HCT116 (cell line): Measurements from ENCODE around the gene PHLDB3. TPM values are rescaled to one million over a fixed set of nuclear protein-coding genes. Genes with fewer than 3 reads are reported as not detected.

Experiments
- ATAC-seq: fragments of 200-7000 bp; cut with Tn5 transposase; 2 replicates; pipeline ENCODE4 v1.9.1; 2020; ENCODE audit warnings: mild to moderate bottlenecking, moderate library complexity
- BruUV-seq: library from RNA; stranded (reverse); fragments of 400-500 nt; replicated peaks from 2 replicates; lab custom pipeline; 2021; lab: Mats Ljungman, UMichigan
- CTCF ChIA-PET: fragments of 300-600 bp; sonication (Branson Sonifier 250); formaldehyde crosslinking; loops from one replicate; lab custom pipeline; 2021; ENCODE audit warnings: antibody characterized with exemption; lab: Charles Lee
- POLR2A ChIA-PET: fragments of 300-600, 350-600 bp; sonication (Branson Sonifier 250); formaldehyde crosslinking; loops from one replicate; lab custom pipeline; 2021; ENCODE audit warnings: antibody characterized with exemption; lab: Charles Lee
- RAD21 ChIA-PET, 2 experiments: fragments of 300-600 bp; sonication (Branson Sonifier 250); formaldehyde crosslinking; loops; one replicate each; lab custom pipeline; 2023; ENCODE audit warnings: low total read pairs in 2 of 2; ENCODE audit not compliant: uncharacterized antibody in 2 of 2, unreplicated experiment in 2 of 2, low non-redundant PET in 1 of 2; lab: Charles Lee
- DNase-seq: peaks from one replicate; pipeline ENCODE4 v3.0.0-alpha.2; 2010; ENCODE audit warnings: low read depth, low spot score
- H2AFZ ChIP-seq: fragments of 200-600 bp; shearing (Covaris generic), sonication (generic); 2 replicates; pipeline ENCODE4 v1.6.1; 2017; ENCODE audit warnings: low read depth, mixed run types, mixed read lengths, antibody characterized with exemption, low read length; ENCODE audit not compliant: poor library complexity, severe bottlenecking
- H3K27ac ChIP-seq: 2 replicates; pipeline ENCODE4 v1.5.1; 2012; ENCODE audit warnings: low read depth, low read length
- H3K27me3 ChIP-seq: fragments of 200-600 bp; sonication (generic); 2 replicates; pipeline ENCODE4 v1.6.1; 2016; ENCODE audit warnings: mixed run types, low read length, mixed read lengths; ENCODE audit not compliant: insufficient read depth
- H3K36me3 ChIP-seq, 2 experiments: fragments of 200-500 bp in 1 of 2; fragments of 200-600 bp in 1 of 2; sonication (Bioruptor generic) in 1 of 2; sonication (generic) in 1 of 2; 2 replicates each; pipeline versions ENCODE4 v1.5.1 to v1.6.1; 2014 to 2016; ENCODE audit warnings: low read length in 2 of 2, inconsistent platforms in 1 of 2, mixed read lengths in 1 of 2, mixed run types in 1 of 2; ENCODE audit not compliant: insufficient read depth in 2 of 2, control insufficient read depth in 1 of 2
- H3K4me1 ChIP-seq, 2 experiments: fragments of 200-600 bp in 1 of 2; sonication (generic) in 1 of 2; 2 replicates each; pipeline versions ENCODE4 v1.5.1 to v1.6.1; 2012 to 2017; ENCODE audit warnings: low read length in 2 of 2, inconsistent platforms in 1 of 2, mild to moderate bottlenecking in 1 of 2, mixed read lengths in 1 of 2, mixed run types in 1 of 2, moderate library complexity in 1 of 2; ENCODE audit not compliant: insufficient read depth in 2 of 2, control insufficient read depth in 1 of 2
- H3K4me2 ChIP-seq: fragments of 200-600 bp; sonication (generic); 2 replicates; pipeline ENCODE4 v1.6.1; 2017; ENCODE audit warnings: mixed run types, low read length, mixed read lengths
- H3K4me3 ChIP-seq, 2 experiments: fragments of 200-600 bp in 1 of 2; sonication (generic) in 1 of 2; replicated peaks in 1 of 2; 2 replicates each; pipeline ENCODE4 v1.5.1; 2011 to 2016; ENCODE audit warnings: low read length in 2 of 2, control low read depth in 1 of 2, low read depth in 1 of 2, mild to moderate bottlenecking in 1 of 2, mixed read lengths in 1 of 2, mixed run types in 1 of 2
- H3K79me2 ChIP-seq: fragments of 200-600 bp; sonication (generic); 2 replicates; pipeline ENCODE4 v1.6.1; 2017; ENCODE audit warnings: mild to moderate bottlenecking, mixed run types, low read length, moderate library complexity, mixed read lengths; ENCODE audit not compliant: insufficient read depth
- H3K9ac ChIP-seq: fragments of 200-600 bp; sonication (generic); 2 replicates; pipeline ENCODE4 v1.6.1; 2016; ENCODE audit warnings: low read length, mixed read lengths
- H3K9me2 ChIP-seq: fragments of 200-600 bp; sonication (generic), shearing (Covaris generic); 2 replicates; pipeline ENCODE4 v1.6.1; 2017; ENCODE audit warnings: mixed run types, mild to moderate bottlenecking, moderate library complexity; ENCODE audit not compliant: insufficient read depth
- H3K9me3 ChIP-seq, 2 experiments: fragments of 200-500 bp in 1 of 2; fragments of 200-600 bp in 1 of 2; sonication (Bioruptor generic) in 1 of 2; sonication (generic) in 1 of 2; 2 replicates each; pipeline ENCODE4 v1.6.1; 2014 to 2017; ENCODE audit warnings: low read length in 2 of 2, mixed read lengths in 2 of 2, inconsistent platforms in 1 of 2, low read depth in 1 of 2, mild to moderate bottlenecking in 1 of 2, mixed run types in 1 of 2, moderate library complexity in 1 of 2; ENCODE audit not compliant: control insufficient read depth in 1 of 2, insufficient read depth in 1 of 2
- H4K20me1 ChIP-seq: fragments of 200-600 bp; sonication (generic), shearing (Covaris generic); 2 replicates; pipeline ENCODE4 v1.6.1; 2017; ENCODE audit warnings: mixed run types, mild to moderate bottlenecking, moderate library complexity; ENCODE audit not compliant: insufficient read depth
- ATF3 ChIP-seq: IDR thresholded peaks from 2 replicates; pipeline ENCODE4 v1.6.1; 2012
- CBX3 ChIP-seq: IDR thresholded peaks from 2 replicates; pipeline ENCODE4 v1.6.1; 2012; ENCODE audit warnings: low read depth
- EGR1 ChIP-seq: IDR thresholded peaks from 2 replicates; pipeline ENCODE4 v1.6.1; 2012; ENCODE audit warnings: low read depth
- ELF1 ChIP-seq: IDR thresholded peaks from 2 replicates; pipeline ENCODE4 v1.6.1; 2012; ENCODE audit warnings: low read depth, borderline replicate concordance
- EZH2 ChIP-seq: fragments of 200-600 bp; sonication (generic); IDR thresholded peaks from 2 replicates; pipeline ENCODE4 v1.6.1; 2017; ENCODE audit warnings: antibody characterized with exemption, mixed run types
- EZH2phosphoT487 ChIP-seq: fragments of 200-600 bp; IDR thresholded peaks from 2 replicates; pipeline ENCODE4 v1.6.1; 2018; ENCODE audit warnings: antibody characterized with exemption, borderline replicate concordance
- JUND ChIP-seq: IDR thresholded peaks from 2 replicates; pipeline ENCODE4 v1.6.1; 2012
- RAD21 ChIP-seq: IDR thresholded peaks from 2 replicates; pipeline ENCODE4 v1.6.1; 2012; ENCODE audit warnings: low read depth, mild to moderate bottlenecking
- REST ChIP-seq: IDR thresholded peaks from 2 replicates; pipeline ENCODE4 v1.6.1; 2012; ENCODE audit warnings: low read depth
- SIN3A ChIP-seq: IDR thresholded peaks from 2 replicates; pipeline ENCODE4 v1.6.1; 2012; ENCODE audit warnings: low read depth
- SRF ChIP-seq: IDR thresholded peaks from 2 replicates; pipeline ENCODE4 v1.6.1; 2012; ENCODE audit warnings: low read depth
- TCF7L2 ChIP-seq: IDR thresholded peaks from 2 replicates; pipeline ENCODE4 v1.7.0; 2011; ENCODE audit warnings: borderline replicate concordance, inconsistent platforms; ENCODE audit not compliant: insufficient read depth, insufficient read length; ENCODE audit errors: extremely low read depth
- ZFX ChIP-seq: fragments of 450-650 bp; IDR thresholded peaks from 2 replicates; pipeline ENCODE4 v1.6.1; 2017
- ZNF274 ChIP-seq: fragments of 200-500 bp; sonication (Bioruptor generic); IDR thresholded peaks from 2 replicates; pipeline ENCODE4 v1.6.1; 2014; ENCODE audit warnings: mild to moderate bottlenecking, low read depth, low read length, inconsistent platforms
- intact Hi-C: fragments of 100-400 bp; cut with micrococcal nuclease; formaldehyde crosslinking; loops from 2 replicates; pipeline ENCODE4 v1.10.0; 2022
- total RNA-seq: library from RNA; stranded (reverse); gene quantifications from one replicate; pipeline ENCODE4 v1.2.1, GENCODE V29; 2021; ENCODE audit not compliant: unreplicated experiment
- TF ChIP-seq, protein P1 (sequence below), 3 experiments: fragments of 200-600 bp in 1 of 3; sonication (generic) in 1 of 3; IDR thresholded peaks in 2 of 3; conservative IDR thresholded peaks in 1 of 3; 2 replicates each; pipeline ENCODE4 v1.5.1; 2012 to 2017; ENCODE audit warnings: low read depth in 2 of 3, low read length in 2 of 3, antibody characterized with exemption in 1 of 3, borderline replicate concordance in 1 of 3, control low read depth in 1 of 3, mild to moderate bottlenecking in 1 of 3, mixed read lengths in 1 of 3, mixed run types in 1 of 3, moderate library complexity in 1 of 3; ENCODE audit not compliant: insufficient read depth in 1 of 3
- TF ChIP-seq, protein P2 (sequence below): IDR thresholded peaks from 2 replicates; pipeline ENCODE4 v1.6.1; 2012
- TF ChIP-seq, protein P3 (sequence below): IDR thresholded peaks from 2 replicates; pipeline ENCODE4 v1.6.1; 2011; ENCODE audit warnings: mild to moderate bottlenecking, low read length, moderate library complexity; ENCODE audit not compliant: insufficient replicate concordance; ENCODE audit errors: extremely low read depth

PHLDB3 gene
- total RNA-seq, 1 experiment from 2014 or later = 15.5 TPM

DNA sequence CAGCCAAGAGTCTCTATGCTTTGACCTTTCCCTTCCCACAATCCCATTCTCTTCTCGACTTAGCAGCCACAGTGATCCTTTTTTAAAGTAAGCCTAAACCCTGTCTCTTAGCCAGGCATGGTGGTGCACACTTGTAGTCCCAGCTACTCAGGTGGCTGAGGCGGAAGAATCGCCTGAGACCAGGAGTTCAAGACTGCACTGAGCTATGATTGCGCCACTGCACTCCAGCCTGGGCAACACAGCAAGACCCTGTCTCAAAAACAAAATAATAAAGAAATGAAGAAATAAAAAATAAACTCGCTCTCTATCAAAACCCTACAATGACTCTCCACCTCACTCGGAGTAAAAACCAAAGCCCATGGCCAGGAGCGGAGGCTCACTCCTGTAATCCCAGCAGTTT, 75.2 kb downstream of the PHLDB3 start:
- ChIA-PET CTCF (interaction anchor here (1.1 to 1.8 kb wide), 3 partner anchors 9 to 90 kb away, joined by 3 to 5 read pairs (median 3); no protein-coding TSS in a partner anchor), RAD21 (no interaction called here), POLR2A (no interaction called here)
- Histone ChIP-seq H3K27me3 (no peaks in the 10 kb centered on the region), H3K9me3 (no peaks in the 10 kb centered on the region), H4K20me1 (no peaks in the 10 kb centered on the region), H3K79me2 (no peaks in the 10 kb centered on the region), H3K27ac (no peak overlapping the region), H3K4me3 (no peak overlapping the region), H3K4me1 (peaks cover 7 to 25% of the 10 kb centered on the region in 2 experiments), H3K9ac (no peak overlapping the region), H2AFZ (no peak overlapping the region), H3K36me3 (no peaks in the 10 kb centered on the region), H3K4me2 (no peak overlapping the region), H3K9me2 (no peaks in the 10 kb centered on the region)
- TF ChIP-seq ZNF274 (no peak), SIN3A (no peak), EGR1 (no peak), SRF (no peak), CBX3 (no peak), ZFX (no peak), EZH2 (no peak), RAD21 (no peak), EZH2phosphoT487 (no peak), ATF3 (no peak), REST (no peak), TCF7L2 (no peak), JUND (no peak), ELF1 (no peak)
- TF ChIP-seq, protein P1, sequence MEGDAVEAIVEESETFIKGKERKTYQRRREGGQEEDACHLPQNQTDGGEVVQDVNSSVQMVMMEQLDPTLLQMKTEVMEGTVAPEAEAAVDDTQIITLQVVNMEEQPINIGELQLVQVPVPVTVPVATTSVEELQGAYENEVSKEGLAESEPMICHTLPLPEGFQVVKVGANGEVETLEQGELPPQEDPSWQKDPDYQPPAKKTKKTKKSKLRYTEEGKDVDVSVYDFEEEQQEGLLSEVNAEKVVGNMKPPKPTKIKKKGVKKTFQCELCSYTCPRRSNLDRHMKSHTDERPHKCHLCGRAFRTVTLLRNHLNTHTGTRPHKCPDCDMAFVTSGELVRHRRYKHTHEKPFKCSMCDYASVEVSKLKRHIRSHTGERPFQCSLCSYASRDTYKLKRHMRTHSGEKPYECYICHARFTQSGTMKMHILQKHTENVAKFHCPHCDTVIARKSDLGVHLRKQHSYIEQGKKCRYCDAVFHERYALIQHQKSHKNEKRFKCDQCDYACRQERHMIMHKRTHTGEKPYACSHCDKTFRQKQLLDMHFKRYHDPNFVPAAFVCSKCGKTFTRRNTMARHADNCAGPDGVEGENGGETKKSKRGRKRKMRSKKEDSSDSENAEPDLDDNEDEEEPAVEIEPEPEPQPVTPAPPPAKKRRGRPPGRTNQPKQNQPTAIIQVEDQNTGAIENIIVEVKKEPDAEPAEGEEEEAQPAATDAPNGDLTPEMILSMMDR (IDR thresholded peaks at IDR 0.05 in 2 of 3, conservative IDR thresholded peaks at IDR 0.05 in 1 of 3; ENCODE audit: borderline replicate concordance in 1 of 3, insufficient read depth in 1 of 3, low read depth in 2 of 3, low read length in 2 of 3) = no peak
- TF ChIP-seq, protein P2, sequence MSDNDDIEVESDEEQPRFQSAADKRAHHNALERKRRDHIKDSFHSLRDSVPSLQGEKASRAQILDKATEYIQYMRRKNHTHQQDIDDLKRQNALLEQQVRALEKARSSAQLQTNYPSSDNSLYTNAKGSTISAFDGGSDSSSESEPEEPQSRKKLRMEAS = no peak
- TF ChIP-seq, protein P3, sequence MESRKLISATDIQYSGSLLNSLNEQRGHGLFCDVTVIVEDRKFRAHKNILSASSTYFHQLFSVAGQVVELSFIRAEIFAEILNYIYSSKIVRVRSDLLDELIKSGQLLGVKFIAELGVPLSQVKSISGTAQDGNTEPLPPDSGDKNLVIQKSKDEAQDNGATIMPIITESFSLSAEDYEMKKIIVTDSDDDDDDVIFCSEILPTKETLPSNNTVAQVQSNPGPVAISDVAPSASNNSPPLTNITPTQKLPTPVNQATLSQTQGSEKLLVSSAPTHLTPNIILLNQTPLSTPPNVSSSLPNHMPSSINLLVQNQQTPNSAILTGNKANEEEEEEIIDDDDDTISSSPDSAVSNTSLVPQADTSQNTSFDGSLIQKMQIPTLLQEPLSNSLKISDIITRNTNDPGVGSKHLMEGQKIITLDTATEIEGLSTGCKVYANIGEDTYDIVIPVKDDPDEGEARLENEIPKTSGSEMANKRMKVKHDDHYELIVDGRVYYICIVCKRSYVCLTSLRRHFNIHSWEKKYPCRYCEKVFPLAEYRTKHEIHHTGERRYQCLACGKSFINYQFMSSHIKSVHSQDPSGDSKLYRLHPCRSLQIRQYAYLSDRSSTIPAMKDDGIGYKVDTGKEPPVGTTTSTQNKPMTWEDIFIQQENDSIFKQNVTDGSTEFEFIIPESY = no peak
- BruUV-seq = no TSS peak
- ATAC-seq (no peak), DNase-seq (no peak)
- intact Hi-C loops = no loop called here
